BLaER1 treated with 17β-estradiol and CSF1 and Interleukin-3, amounts not matched to agents 10 nM and 100 nM (cell line): ENCODE results near the gene PPP1CC.

Experiments used
- H3K27ac ChIP-seq, 11 experiments: shearing (Covaris generic); formaldehyde crosslinking; 2 replicates each; pipeline ENCODE4 v1.8.1; 2022
- H3K27me3 ChIP-seq, 11 experiments: shearing (Covaris generic); formaldehyde crosslinking; 2 replicates each; pipeline ENCODE4 v1.8.1; 2022
- H3K36me3 ChIP-seq, 11 experiments: shearing (Covaris generic); formaldehyde crosslinking; 2 replicates each; pipeline ENCODE4 v1.8.1; 2022
- H3K4me1 ChIP-seq, 10 experiments: shearing (Covaris generic); formaldehyde crosslinking; 2 replicates each; pipeline ENCODE4 v1.8.1; 2022
- H3K4me2 ChIP-seq, 11 experiments: shearing (Covaris generic); formaldehyde crosslinking; 2 replicates each; pipeline ENCODE4 v1.8.1; 2022
- H3K4me3 ChIP-seq, 10 experiments: shearing (Covaris generic); formaldehyde crosslinking; 2 replicates each; pipeline ENCODE4 v1.8.1; 2022
- H3K9ac ChIP-seq, 11 experiments: shearing (Covaris generic); formaldehyde crosslinking; 2 replicates each; pipeline ENCODE4 v1.8.1; 2022
- H3K9me3 ChIP-seq, 11 experiments: shearing (Covaris generic); formaldehyde crosslinking; replicated peaks in 1 of 11; 2 replicates each; pipeline ENCODE4 v1.8.1; 2022
- H4K20me1 ChIP-seq, 11 experiments: shearing (Covaris generic); formaldehyde crosslinking; 2 replicates each; pipeline ENCODE4 v1.8.1; 2022
- Cebpa-rat ChIP-seq, 11 experiments: shearing (Covaris generic); IDR thresholded peaks; 2 replicates each; pipeline ENCODE4 v1.8.1; 2022

PPP1CC gene

DNA sequence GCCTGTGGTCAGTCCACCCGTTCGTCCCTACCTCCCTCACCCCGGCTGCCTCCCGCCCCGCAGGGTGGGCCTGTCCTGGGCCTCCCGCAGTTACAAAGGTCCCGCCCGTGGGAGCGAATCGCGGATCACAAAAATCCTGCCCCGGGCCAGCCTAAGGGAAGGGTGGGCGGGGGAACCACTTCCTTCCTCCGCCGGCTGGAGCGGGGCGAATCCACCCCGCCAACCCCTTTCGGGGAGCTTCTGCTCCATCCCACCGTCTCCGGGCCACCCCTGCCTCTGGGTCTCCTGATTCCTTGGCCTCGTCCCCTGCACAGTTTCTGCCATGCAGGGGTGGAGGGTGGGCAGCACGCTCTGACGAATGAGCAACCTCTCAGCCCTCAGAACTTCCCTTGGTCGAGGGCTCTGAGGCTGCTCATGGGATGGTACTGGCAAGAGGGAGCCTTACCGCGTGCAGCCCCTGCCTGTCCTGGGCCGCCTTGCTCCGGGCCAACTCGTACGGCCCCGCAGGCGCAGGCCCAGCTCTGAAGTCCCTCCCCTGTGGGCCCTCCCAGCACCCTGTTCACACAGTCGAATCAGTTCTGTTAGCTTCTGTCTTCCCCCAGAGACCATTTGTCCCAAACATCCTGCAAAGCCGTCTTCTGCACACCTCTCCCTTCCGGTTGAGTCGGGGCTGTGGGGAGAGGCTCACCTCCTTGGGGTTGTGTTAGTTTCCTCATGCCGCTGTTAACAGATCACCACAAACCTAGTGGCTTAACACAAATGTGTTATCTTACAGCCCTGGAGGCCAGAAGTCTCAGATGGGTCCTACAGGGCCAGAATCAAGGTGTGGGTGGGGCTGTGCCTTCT is 53.2 kb downstream of the PPP1CC start:
- peak overlapping the region; percentile 69 to 91 (median 80) for H3K4me3 ChIP-seq
- no peak for TF ChIP-seq Cebpa-rat (IDR thresholded peaks at IDR 0.05)
- peak overlapping the region; percentile 46 to 93 (median 89); a peak in 21 of 22 replicates for H3K9ac ChIP-seq
- peak overlapping the region in 10 of 11 experiments; percentile 74 to 96 (median 90); a peak in 20 of 22 replicates for H3K27ac ChIP-seq
- H3K4me1 ChIP-seq = peaks cover 89 to 94% (median 92%) of the 10 kb centered on the region in 10 experiments
- H3K27me3 ChIP-seq = no peaks in the 10 kb centered on the region
- peaks cover 0 to 23% (median 5%) of the 10 kb centered on the region in 11 experiments; a peak in 9 of 22 replicates for H4K20me1 ChIP-seq
- peaks cover 10 to 15% (median 12%) of the 10 kb centered on the region in 11 experiments for H3K36me3 ChIP-seq
- H3K4me2 ChIP-seq = peak overlapping the region; percentile 80 to 100 (median 94)
- H3K9me3 ChIP-seq = peaks cover 0 to 12% (median 9%) of the 10 kb centered on the region in 11 experiments; a peak in 16 of 22 replicates

DNA sequence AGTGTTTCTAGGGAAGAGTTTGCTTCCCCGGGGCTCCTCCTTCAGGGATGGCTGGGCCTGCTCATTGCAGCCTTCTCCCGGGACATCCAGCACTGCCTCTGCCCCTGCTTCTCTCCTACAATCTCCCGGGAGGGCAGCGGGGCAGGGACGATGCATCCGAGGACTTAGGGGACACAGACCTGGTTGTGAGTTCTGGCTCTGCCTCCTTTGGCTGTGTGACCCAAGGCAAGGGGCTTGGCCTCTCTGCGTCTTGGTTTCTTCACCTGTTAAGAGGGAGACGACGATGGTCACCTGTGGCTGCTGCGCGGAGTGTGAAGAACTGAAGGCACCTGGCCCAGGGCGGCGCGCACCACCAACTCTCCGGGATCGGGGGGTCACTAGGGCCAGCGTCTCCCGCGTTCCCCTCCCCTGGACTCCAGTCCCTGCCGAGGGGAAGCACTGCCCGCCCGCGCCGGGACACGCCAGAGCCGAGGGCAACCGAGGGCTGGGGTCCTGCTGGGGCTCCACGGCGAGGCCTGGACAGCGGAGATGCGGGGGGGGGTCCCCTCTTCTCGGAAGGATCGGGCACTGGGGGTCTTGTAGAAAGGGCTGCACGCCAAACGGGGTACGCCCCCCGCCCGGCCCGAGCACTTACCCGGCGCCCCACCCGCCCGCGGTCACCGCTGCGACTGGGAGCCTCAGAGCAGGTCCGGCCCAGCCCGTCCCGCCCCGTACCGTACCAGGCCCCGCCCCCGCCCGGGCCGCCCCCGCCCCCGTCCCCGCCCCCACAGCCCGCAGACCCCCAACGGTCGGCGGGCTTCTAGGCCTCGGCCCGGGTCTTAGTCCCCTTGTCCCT is 54.0 kb downstream of the PPP1CC start, which contains the start of gene HVCN1:
Gene HVCN1, minus strand, starts transcription at position 670 of the 835 bp plus-strand sequence. CDS start 5,870 bp downstream, outside the sequence.
- Histone ChIP-seq H3K9ac (peak within 1 kb of the TSS; percentile 83 to 93 (median 89)), H3K4me2 (peak within 1 kb of the TSS; percentile 93 to 100 (median 99)), H3K36me3 (peaks cover 18 to 23% (median 21%) of the 10 kb centered on the region in 11 experiments), H3K9me3 (peaks cover 0 to 19% (median 16%) of the 10 kb centered on the region in 11 experiments; a peak in 16 of 22 replicates), H3K27me3 (no peaks in the 10 kb centered on the region), H3K4me3 (peak within 1 kb of the TSS; percentile 69 to 91 (median 80)), H3K27ac (peak within 1 kb of the TSS; percentile 58 to 96 (median 90); a peak in 21 of 22 replicates), H3K4me1 (peaks cover 81 to 88% (median 83%) of the 10 kb centered on the region in 10 experiments), H4K20me1 (peaks cover 0 to 23% (median 5%) of the 10 kb centered on the region in 11 experiments; a peak in 9 of 22 replicates)
- TF ChIP-seq Cebpa-rat (IDR thresholded peaks at IDR 0.05) = no peak

DNA sequence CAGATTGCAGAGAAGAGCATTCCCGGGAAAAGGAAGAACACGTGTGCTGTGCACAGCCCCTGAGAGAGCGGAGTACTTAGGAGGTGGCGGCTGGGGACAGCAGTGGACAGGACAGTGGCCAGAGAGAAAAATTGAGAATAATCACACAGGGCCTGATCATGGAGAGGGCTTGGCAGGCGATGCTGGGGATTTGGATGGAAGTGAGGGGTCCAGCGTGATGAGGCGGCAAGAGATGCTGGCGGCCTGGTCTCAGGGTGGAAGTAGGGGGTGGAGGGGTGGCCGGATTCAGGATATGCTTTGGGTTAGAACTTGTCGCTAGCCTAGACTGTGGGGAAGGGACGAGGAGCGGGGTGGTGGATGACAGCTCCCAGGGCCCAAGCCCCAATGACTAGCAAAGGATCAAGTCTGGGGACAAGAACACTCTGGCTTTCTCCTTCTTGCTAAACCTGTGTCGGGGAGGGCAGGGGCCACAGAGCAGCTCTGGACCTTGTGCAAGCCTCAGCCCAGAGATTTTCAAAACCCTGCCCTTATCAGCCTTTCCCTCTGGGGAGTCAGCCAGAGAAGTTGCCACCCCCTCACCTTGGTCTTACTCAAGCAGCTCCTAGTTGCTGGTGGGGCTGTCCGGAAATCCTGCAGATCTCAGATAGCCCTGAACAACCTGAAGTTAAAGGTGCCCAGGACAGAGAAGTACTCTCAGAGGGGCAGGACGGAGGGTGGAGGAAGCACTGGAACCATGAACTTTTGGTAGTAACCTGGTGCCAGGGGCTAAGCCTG is 55.1 kb downstream of the PPP1CC start:
- peaks cover 0 to 25% (median 19%) of the 10 kb centered on the region in 11 experiments; a peak in 16 of 22 replicates for H3K9me3 ChIP-seq
- peak overlapping the region; percentile 93 to 100 (median 99) for H3K4me2 ChIP-seq
- TF ChIP-seq Cebpa-rat (IDR thresholded peaks at IDR 0.05) = peak in 3 of 11 experiments; percentile 29 to 82 (median 58); a peak in 3 of 22 replicates
- peaks cover 70 to 77% (median 72%) of the 10 kb centered on the region in 10 experiments for H3K4me1 ChIP-seq
- peak overlapping the region; percentile 69 to 91 (median 80) for H3K4me3 ChIP-seq
- peak overlapping the region in 9 of 11 experiments; percentile 1 to 96 (median 90); a peak in 19 of 22 replicates for H3K27ac ChIP-seq
- H3K9ac ChIP-seq = peak overlapping the region; percentile 83 to 93 (median 89)
- H3K36me3 ChIP-seq = peaks cover 24 to 33% (median 31%) of the 10 kb centered on the region in 11 experiments
- peaks cover 0 to 23% (median 5%) of the 10 kb centered on the region in 11 experiments; a peak in 9 of 22 replicates for H4K20me1 ChIP-seq
- no peaks in the 10 kb centered on the region for H3K27me3 ChIP-seq

DNA sequence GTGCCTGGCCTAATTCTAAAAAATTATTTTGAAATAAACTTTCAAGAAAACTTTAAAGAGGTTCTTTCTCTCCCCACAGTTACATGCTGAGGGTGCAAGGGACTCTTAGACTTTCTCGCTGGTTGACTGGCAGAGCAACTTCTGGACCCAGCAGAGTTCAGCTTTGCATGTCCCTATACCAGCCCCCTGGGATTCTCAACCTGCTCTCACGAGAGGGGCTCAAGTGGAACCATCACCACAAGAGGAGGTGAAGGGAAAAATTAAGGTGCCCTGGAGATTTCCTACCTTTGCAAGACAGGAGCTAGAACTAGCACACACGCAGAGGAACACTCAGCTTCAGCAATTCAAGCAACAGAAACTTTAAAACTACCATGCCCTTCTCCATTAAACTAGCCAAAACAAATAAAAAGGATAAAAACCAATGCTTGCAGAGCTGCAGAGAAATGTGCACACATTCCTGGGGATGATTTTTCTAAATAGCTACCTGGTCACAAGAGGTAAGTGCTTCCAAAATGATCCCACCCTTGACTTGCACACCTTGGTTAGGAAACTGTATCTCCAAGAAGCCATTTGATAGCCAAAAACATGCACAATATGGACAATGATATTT is 56.3 kb downstream of the PPP1CC start:
- H3K4me2 ChIP-seq = peak overlapping the region; percentile 93 to 100 (median 99)
- peaks cover 0 to 25% (median 19%) of the 10 kb centered on the region in 11 experiments; a peak in 16 of 22 replicates for H3K9me3 ChIP-seq
- H3K4me1 ChIP-seq = peaks cover 61 to 71% (median 67%) of the 10 kb centered on the region in 10 experiments
- peaks cover 31 to 45% (median 43%) of the 10 kb centered on the region in 11 experiments for H3K36me3 ChIP-seq
- no peak for TF ChIP-seq Cebpa-rat (IDR thresholded peaks at IDR 0.05)
- H3K4me3 ChIP-seq = peak overlapping the region in 9 of 10 experiments; percentile 69 to 91 (median 80); a peak in 16 of 20 replicates
- H3K27me3 ChIP-seq = no peaks in the 10 kb centered on the region
- peak overlapping the region in 5 of 11 experiments; percentile 35 to 95 (median 89); a peak in 5 of 22 replicates for H3K27ac ChIP-seq
- peak overlapping the region; percentile 35 to 93 (median 89); a peak in 16 of 22 replicates for H3K9ac ChIP-seq
- H4K20me1 ChIP-seq = peaks cover 0 to 23% (median 5%) of the 10 kb centered on the region in 11 experiments; a peak in 9 of 22 replicates

DNA sequence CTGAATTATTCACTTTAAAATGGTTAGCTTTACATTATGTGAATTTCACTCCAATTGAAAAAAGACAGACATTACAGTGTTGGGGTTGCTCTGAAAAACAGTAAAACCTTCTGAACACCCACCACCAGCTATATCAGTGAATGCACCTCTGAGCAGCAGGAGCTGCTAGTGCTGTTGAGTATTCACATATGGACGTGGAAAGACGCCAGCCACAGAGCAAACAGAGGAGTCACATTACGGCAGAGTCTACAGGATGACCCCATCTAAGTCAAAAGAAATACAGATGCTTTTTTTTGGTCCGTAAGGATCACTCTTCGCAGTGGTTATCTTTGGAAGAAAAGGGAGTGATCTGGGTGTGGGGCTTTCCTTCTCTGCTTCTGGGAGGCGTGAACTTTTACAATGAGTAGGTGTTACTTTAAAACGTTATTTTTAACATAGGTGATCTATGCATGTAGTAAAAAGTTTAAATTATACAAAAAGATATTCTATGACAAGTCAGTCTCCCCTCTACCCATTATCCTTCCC is 58.3 kb downstream of the PPP1CC start:
- no peak overlapping the region for H3K9ac ChIP-seq
- peaks cover 31 to 57% (median 52%) of the 10 kb centered on the region in 11 experiments for H3K36me3 ChIP-seq
- H3K4me2 ChIP-seq = peak overlapping the region in 3 of 11 experiments; percentile 2 to 100 (median 100); a peak in 2 of 22 replicates
- peaks cover 0 to 25% (median 19%) of the 10 kb centered on the region in 11 experiments; a peak in 16 of 22 replicates for H3K9me3 ChIP-seq
- peaks cover 0 to 23% (median 5%) of the 10 kb centered on the region in 11 experiments; a peak in 9 of 22 replicates for H4K20me1 ChIP-seq
- H3K4me3 ChIP-seq = no peak overlapping the region
- H3K4me1 ChIP-seq = peaks cover 54 to 71% (median 67%) of the 10 kb centered on the region in 10 experiments
- no peak overlapping the region for H3K27ac ChIP-seq
- no peak for TF ChIP-seq Cebpa-rat (IDR thresholded peaks at IDR 0.05)
- H3K27me3 ChIP-seq = no peaks in the 10 kb centered on the region

DNA sequence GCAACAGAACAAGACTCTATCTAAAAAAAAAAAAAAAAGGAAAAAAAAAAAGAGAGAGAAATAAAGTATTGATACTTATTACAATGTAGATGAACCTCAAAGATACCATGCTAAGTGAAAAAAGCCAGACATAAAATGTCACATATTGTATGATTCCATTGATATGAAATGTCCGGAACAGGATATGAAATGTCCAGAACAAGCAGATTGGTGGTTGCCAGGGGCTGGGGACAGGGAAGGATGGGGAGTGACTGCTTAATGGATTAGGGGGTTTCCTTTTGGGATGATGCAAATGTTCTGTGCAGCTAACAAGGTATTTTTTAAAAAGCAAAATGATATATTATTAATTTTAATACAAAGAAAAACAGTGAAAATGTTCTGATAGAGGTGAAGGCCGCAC is 58.8 kb downstream of the PPP1CC start:
- no peak overlapping the region for H3K4me2 ChIP-seq
- TF ChIP-seq Cebpa-rat (IDR thresholded peaks at IDR 0.05) = no peak
- no peak overlapping the region for H3K9ac ChIP-seq
- H3K27ac ChIP-seq = no peak overlapping the region
- H3K4me3 ChIP-seq = no peak overlapping the region
- no peaks in the 10 kb centered on the region for H3K27me3 ChIP-seq
- peaks cover 0 to 23% (median 5%) of the 10 kb centered on the region in 11 experiments; a peak in 10 of 22 replicates for H4K20me1 ChIP-seq
- H3K9me3 ChIP-seq = peaks cover 0 to 25% (median 19%) of the 10 kb centered on the region in 11 experiments; a peak in 16 of 22 replicates
- peaks cover 58 to 76% (median 71%) of the 10 kb centered on the region in 10 experiments for H3K4me1 ChIP-seq
- H3K36me3 ChIP-seq = peaks cover 31 to 57% (median 52%) of the 10 kb centered on the region in 11 experiments

DNA sequence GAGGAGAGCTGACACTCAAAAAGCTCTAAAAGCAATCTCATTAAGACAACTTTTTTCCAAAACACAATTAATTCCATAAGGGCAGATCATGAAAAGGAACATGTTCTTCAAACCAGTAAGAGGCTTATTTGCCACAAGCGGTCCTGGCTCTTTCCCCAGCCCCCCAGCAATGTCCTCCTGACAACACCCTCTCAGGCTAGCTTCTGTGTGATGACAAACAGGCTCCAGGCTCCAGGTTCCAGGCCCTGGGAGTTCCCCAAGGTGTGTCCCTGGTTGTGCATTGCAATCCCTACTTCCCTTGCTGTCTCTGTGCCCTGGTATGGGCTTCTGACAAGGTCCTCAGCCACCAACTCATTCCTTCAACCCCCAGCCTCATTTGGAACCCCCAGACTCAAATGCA is 62.7 kb downstream of the PPP1CC start:
- Histone ChIP-seq H3K4me2 (peak overlapping the region; percentile 57 to 97 (median 93)), H3K27me3 (no peaks in the 10 kb centered on the region), H3K27ac (peak overlapping the region in 6 of 11 experiments; percentile 19 to 87 (median 52); a peak in 11 of 22 replicates)

More for the DNA sequence above, 62.7 kb downstream of the PPP1CC start:
- no peak for TF ChIP-seq Cebpa-rat (IDR thresholded peaks at IDR 0.05)
- Histone ChIP-seq H3K4me1 (peaks cover 53 to 78% (median 72%) of the 10 kb centered on the region in 10 experiments), H3K36me3 (peaks cover 30 to 69% (median 50%) of the 10 kb centered on the region in 11 experiments), H4K20me1 (peaks cover 0 to 23% (median 0%) of the 10 kb centered on the region in 11 experiments; a peak in 6 of 22 replicates), H3K4me3 (no peak overlapping the region), H3K9ac (peak overlapping the region in 8 of 11 experiments; percentile 10 to 51 (median 37); a peak in 9 of 22 replicates), H3K9me3 (peaks cover 0 to 24% (median 16%) of the 10 kb centered on the region in 11 experiments; a peak in 19 of 22 replicates)
